Measurements from ENCODE around the gene MAGI1.
A peak's percentile ranks its signal among the peaks of the same experiment; 100 is the strongest.

MAGI1 gene

DNA sequence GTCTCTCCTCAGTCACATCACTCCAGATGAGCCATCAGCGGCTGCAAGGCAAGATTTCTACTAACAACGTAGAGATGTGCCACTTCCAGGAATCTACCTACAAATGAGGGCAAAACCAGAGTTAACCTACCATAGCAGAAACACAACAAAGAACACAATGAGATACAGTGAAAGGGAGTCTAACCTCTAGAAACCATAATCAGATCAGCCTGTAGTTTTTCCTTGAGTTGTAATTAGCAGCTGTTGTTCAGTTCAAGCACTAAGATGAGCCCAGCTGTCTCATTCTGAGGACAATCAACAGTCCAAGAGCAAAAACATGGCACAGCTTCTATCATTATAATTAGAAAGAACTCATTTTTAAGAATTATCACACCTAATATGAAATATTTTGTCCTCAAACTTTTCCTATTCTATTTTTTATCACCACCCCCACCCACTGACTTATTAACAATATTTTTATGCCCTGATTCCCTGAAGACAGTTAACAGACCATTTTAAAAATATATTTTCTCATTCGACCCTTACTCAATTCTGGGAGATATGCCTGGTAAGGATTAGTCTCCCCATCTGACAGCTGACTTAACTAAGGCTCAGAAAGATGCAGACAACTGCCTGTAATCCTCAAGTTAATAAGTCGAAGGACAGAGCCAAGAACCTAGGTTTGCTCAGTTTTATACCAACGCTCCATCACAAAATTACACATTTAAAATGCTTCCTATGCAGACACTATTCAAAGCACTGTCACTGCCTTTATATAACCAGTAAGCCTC lies 50.1 kb downstream of the MAGI1 start:
- DNase-seq: no peak
- intact Hi-C loops (cut with DNase I): no loop called here

DNA sequence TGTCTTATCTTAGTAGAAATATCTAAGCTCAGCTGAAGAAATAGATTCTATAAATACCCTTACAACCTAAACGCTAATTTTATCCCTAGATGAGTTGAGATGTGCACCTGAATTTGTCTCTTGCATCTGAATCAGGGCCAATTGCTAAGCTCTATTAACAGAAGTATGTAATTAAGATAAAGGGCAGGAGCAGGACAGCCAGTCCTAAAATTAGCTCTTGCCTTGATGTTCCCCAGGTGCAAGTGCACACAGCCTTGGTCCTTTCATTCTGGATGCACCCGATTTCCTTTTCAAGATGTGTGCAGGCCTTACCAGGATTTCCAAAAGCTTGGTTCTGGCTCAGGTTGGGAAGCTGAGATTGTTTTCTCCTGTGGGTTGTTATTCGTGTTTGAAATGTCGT lies 52.4 kb downstream of the MAGI1 start:
- DNase-seq: no peak
- intact Hi-C loops (cut with DNase I): no loop called here

- intact Hi-C loops (cut with DNase I): no loop called here
Observed at GRCh38 chr3:65984975-65985374, 53.7 kb downstream of the MAGI1 start.

DNA sequence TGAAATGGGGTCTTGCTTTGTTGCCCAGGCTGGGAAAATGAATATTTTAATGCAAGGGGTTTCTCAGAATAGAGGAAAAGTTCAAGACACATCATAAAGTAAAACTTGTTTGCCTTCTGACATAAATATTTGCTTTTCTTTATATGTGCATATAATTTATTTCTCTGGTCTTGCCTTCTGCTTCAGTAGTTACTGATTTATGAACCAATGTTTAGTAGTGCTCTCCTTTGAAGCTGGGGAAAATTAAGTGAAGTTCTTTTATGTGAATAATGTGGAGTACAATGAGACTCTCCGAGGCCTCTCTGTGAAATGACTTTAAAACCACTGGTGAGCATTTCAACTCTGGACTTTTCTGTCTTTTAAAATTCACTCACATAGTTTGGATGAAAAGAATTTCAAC lies 55.6 kb downstream of the MAGI1 start:
- no peak for DNase-seq
- intact Hi-C loops (cut with DNase I): no loop called here

More at GRCh38 chr3:65984975-65985374, 53.7 kb downstream of the MAGI1 start:
- DNase-seq: no peak

- DNase-seq: peak in 7 of 42 donors; percentile 5 to 45 (median 19)
- intact Hi-C loops (cut with DNase I): no loop called here
Observed at GRCh38 chr3:65979731-65980130, 59.0 kb downstream of the MAGI1 start.

DNA sequence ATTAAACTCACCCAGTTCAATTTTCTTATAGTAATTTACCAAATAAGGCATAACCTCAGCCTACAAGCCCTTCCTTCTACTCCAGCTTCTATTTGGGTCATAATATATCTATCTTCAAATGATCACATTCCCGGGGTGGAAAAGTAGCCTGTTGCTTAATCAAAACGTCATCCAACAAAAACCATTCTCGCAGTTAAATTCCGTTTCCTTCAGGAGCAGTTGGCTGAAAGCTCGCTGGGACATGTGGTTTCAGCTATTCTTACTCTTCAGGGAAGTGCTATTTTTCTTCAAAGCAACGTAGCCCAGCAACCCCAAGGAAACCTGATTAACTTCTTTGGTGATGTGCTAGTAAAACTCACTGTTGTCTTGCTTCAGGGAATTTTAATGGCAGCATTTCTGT lies 59.6 kb downstream of the MAGI1 start:
- peak in 7 of 42 donors; percentile 6 to 44 (median 16) for DNase-seq
- intact Hi-C loops (cut with DNase I): no loop called here

DNA sequence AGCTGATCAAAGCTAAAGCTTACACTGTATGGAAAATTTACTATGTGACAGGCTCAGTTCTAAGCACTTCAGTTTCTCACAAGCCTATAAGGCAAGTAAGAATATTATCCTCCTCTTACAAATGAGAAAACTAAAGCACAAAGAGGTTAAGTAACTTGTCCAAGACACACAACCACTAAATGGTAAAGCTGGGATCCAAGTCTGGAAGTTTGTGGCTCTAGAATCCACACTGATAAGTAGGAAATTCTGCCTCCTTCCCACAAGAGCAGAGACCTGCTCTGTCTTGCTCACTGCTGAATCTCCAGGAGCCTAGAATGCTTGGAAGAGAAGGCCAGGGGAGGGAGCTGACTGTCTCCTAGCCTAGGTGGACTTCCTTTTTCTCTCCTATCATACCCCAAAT lies 60.6 kb downstream of the MAGI1 start:
- no peak for DNase-seq
- intact Hi-C loops (cut with DNase I): no loop called here

DNA sequence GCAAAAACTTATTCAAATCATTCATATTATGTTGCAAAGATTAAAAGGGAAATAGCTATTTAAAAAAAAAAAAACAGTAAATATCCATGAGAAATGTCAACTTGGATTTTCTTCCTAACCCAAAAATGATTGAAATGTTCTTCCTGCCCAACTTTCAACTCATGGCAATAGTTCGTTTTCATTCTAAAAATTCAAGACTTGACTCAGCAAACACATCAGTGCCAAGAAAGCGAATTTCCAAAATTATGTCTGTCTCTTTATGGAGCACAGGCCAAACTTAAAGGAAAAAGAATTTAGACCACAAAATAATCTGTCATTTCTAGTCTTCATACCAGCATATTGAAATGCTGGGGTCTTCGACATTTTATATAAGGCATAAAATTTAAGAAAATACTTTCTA lies 63.7 kb downstream of the MAGI1 start:
- DNase-seq: no peak
- intact Hi-C loops (cut with DNase I): no loop called here

DNA sequence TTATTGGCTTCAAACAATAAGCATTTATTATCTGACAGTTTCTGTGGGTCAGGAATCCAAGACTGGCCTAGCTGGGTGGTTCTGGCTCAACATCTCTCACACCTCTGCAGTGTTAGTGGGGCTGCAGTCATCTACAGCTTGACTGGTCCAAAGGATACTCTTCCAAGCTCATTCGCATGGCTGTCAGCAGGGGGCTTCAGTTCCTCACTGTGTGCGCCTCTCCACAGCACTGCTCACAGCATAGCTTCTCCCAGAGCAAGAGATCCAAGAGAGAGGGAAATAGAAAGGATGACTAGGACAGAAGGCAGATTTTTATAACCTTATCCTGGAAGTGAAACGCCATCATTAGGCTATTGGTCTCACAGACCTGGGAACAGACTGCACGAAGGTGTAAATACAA lies 64.2 kb downstream of the MAGI1 start:
- intact Hi-C loops (cut with DNase I): no loop called here
- DNase-seq: no peak

DNA sequence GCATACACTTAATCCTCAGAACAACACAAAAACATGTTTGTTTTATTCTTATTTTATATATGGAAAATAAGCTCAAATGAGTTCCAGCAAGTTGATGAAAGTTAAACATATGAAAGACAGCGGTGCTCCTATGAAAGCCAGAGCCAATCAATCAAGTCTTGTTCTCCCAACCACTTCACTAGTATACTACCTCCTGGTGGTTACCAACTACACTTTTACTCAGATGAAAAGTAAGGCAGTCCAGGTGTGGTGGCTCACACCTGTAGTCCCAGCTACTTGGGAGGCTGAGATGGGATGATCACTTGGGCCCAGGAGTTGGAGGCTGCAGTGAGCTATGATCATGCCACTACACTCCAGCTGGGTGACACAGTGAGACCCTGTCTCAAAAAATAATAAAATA lies 66.0 kb downstream of the MAGI1 start:
- DNase-seq: no peak
- intact Hi-C loops (cut with DNase I): no loop called here

GRCh38 chr3:65971293-65972252 lies 67.1 kb downstream of the MAGI1 start:
- intact Hi-C loops (cut with DNase I): no loop called here
- no peak for DNase-seq

- intact Hi-C loops (cut with DNase I): no loop called here
- DNase-seq: no peak
Observed at GRCh38 chr3:65968996-65969395, 69.7 kb downstream of the MAGI1 start.

- no peak for DNase-seq
- intact Hi-C loops (cut with DNase I): no loop called here
Observed at GRCh38 chr3:65967451-65967850, 71.3 kb downstream of the MAGI1 start.

GRCh38 chr3:65964838-65965237 lies 73.9 kb downstream of the MAGI1 start:
- intact Hi-C loops (cut with DNase I): no loop called here
- DNase-seq: no peak

- intact Hi-C loops (cut with DNase I): no loop called here
- no peak for DNase-seq
Observed at GRCh38 chr3:65963787-65964677, 74.7 kb downstream of the MAGI1 start.

DNA sequence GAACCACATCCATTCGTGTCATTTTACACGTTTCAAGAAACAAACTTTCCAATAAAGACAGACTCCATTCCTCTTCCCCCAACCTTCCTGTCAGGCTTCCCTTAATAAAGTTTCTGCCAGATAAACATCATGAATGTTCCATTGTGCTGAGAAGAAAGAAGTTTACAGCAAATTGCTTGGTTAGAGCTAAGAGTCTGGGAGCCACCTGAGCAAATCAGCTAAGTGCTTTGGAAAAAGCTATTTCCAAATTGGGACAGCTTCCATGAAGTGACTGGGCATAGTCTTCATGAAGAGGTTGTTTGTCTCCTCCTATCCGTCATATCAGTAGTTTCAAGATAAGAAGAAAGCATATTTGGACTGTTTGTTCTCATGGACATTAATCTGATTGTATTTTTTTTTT lies 77.0 kb downstream of the MAGI1 start:
- DNase-seq: no peak
- intact Hi-C loops (cut with DNase I): no loop called here

- intact Hi-C loops (cut with DNase I): no loop called here
- DNase-seq: no peak
Observed at GRCh38 chr3:65961128-65961527, 77.6 kb downstream of the MAGI1 start.

DNA sequence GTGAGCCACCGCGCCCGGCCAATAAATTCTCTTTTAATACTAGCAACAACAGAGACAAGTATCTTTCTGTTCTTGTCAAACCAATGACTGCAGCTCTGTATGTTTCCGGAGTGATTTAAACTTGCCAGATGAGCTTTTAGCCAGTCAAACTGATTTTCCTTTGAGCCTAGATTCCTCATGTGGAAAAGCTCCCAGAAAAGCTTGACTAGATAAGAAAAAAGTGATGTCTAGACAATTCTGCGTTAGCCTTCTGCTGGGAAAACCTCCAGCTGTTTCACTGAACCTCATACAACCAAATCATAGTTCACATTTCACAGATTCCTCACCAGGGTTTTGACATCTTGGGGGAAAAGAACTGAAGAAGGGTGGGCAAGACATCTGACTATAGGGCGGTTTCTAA lies 78.6 kb downstream of the MAGI1 start:
- intact Hi-C loops (cut with DNase I): no loop called here
- DNase-seq: no peak

DNA sequence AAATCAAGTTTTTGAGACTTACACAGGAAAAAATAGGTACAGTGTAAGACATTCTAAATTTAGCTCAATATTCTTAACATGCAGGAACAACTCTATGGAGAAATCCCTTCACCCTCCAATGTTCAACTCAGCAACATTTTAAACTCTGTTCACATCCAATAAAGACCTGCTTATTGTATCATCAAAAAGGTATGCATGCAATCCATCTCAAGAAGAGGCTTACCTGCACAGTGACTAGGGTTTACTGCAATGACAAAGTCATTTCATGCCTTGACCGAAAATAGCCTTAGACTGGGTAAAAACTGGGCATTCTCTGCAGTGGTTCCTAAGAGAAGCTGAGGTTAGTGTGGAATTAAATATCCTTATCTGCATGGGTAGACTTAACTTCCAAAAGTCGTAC lies 80.5 kb downstream of the MAGI1 start:
- DNase-seq: no peak
- intact Hi-C loops (cut with DNase I): no loop called here

Data from head of caudate nucleus (tissue), 42 donors.